Measurements from ENCODE around the gene TMEM134. TPM values are rescaled to one million over a fixed set of nuclear protein-coding genes. Genes with fewer than 3 reads are reported as not detected.
A peak's percentile ranks its signal among the peaks of the same experiment; 100 is the strongest.

TMEM134 gene
- total and polyA plus RNA-seq, 10 of the 15 experiments (the other 5 are each of a cell fraction or from before 2014, with no cell fraction given), result 1.6 to 93.8 (median 27.8) TPM

- H2AFZ ChIP-seq (ENCODE audit: control insufficient read depth, low read depth, low read length), result peak within 1 kb of the TSS; percentile 99
- FAIRE-seq (peak; percentile 89), DNase-seq (ENCODE audit: low read depth, low spot score) (peak; percentile 99), ATAC-seq (peak; percentile 86)
- ChIA-PET RAD21 (ENCODE audit: unreplicated experiment) (interaction anchor here (1.1 to 1.2 kb wide), 5 partner anchors 40 to 151 kb away, joined by 3 to 5 read pairs (median 4); partner anchors contain the start of genes PPP1CA, RAD9A and TBC1D10C), SMC1A (ENCODE audit: uncharacterized antibody, unreplicated experiment) (interaction anchor here (0.8 kb wide), 1 partner anchor 106 kb away, joined by 4 read pairs; the partner anchor contains the start of gene PPP1CA), CTCF (interaction anchor here (0.5 to 1.5 kb wide), 5 partner anchors 70 to 122 kb away, joined by 3 to 7 read pairs (median 3); partner anchors contain the start of genes PPP1CA, PTPRCAP and RAD9A), POLR2A (interaction anchor here (1.2 kb wide), 1 partner anchor 70 kb away, joined by 4 read pairs; the partner anchor contains the start of gene PTPRCAP)
- peak within 1 kb of the TSS; percentile 99 for H3K4me2 ChIP-seq (ENCODE audit: control insufficient read depth, insufficient read depth)
- BruUV-seq (replicated peaks), result no TSS peak
- H3K27me3 ChIP-seq (replicated peaks in 1 of 2; ENCODE audit: control insufficient read depth in 2 of 2, insufficient read depth in 2 of 2, low read length in 1 of 2), result no peaks in the 10 kb centered on the region; a peak in 1 of 4 replicates
- H4K20me1 ChIP-seq (ENCODE audit: control insufficient read depth, insufficient read depth), result no peaks in the 10 kb centered on the region
- no peaks in the 10 kb centered on the region for H3K9me3 ChIP-seq (replicated peaks; ENCODE audit: control insufficient read depth, insufficient read depth, low read length)
- peak within 1 kb of the TSS; percentile 94 for H3K27ac ChIP-seq (ENCODE audit: control insufficient read depth, insufficient read depth)
- under 1% methylated on average over 56 of the region's 57 CpGs for WGBS (ENCODE audit: insufficient coverage, insufficient replicate concordance, low lambda C conversion rate, missing lambda C conversion rate)
- peaks cover 27% of the 10 kb centered on the region for H3K4me1 ChIP-seq (ENCODE audit: control insufficient read depth, insufficient read depth, low read length)
- peak within 1 kb of the TSS; percentile 82 for H3K4me3 ChIP-seq
- peak within 1 kb of the TSS; percentile 79 for H3K9ac ChIP-seq (ENCODE audit: control insufficient read depth, insufficient read depth, low read length)
- H3K79me2 ChIP-seq (ENCODE audit: control insufficient read depth, insufficient read depth, low read length), result peaks cover 32% of the 10 kb centered on the region
- intact Hi-C loops (cut with micrococcal nuclease; ENCODE audit: unreplicated experiment) (loop anchor here (2.0 to 5.0 kb wide), 5 partner anchors 21 to 151 kb away; partner anchors contain the start of gene PTPRCAP), in situ Hi-C loops (cut with MboI) (no loop called here)
- no peaks in the 10 kb centered on the region for H3K36me3 ChIP-seq (ENCODE audit: control insufficient read depth in 2 of 2, insufficient read depth in 2 of 2, low read length in 1 of 2)
- no peak for TF ChIP-seq BMI1 (IDR thresholded peaks at IDR 0.05; ENCODE audit: borderline replicate concordance)
- TF ChIP-seq KDM1A (IDR thresholded peaks at IDR 0.05; ENCODE audit: borderline replicate concordance), result 0 out of 2 replicates have a peak, but pooled peaks have one; percentile 9
- TF ChIP-seq TBL1XR1 (IDR thresholded peaks at IDR 0.05; ENCODE audit: low read depth, low read length), result no peak
- no peak for TF ChIP-seq PRDM15 (CRISPR knock-in tag; IDR thresholded peaks at IDR 0.05)
- no peak for TF ChIP-seq TCF7 (IDR thresholded peaks at IDR 0.05; ENCODE audit: borderline replicate concordance)
- TF ChIP-seq SMARCA5 (IDR thresholded peaks at IDR 0.05), result peak; percentile 78; the same call in 1 of the 2 replicates
- TF ChIP-seq POLR2A (IDR thresholded peaks at IDR 0.05; ENCODE audit: low read depth, low read length), result peak; percentile 86
- TF ChIP-seq MLLT1 (IDR thresholded peaks at IDR 0.05), result no peak
- TF ChIP-seq E4F1 (IDR thresholded peaks at IDR 0.05; ENCODE audit: borderline replicate concordance, partially characterized antibody), result peak; percentile 82
- TF ChIP-seq RAD21 (IDR thresholded peaks at IDR 0.05; ENCODE audit: insufficient read depth, low read depth, low read length), result no peak
- TF ChIP-seq, protein P1, sequence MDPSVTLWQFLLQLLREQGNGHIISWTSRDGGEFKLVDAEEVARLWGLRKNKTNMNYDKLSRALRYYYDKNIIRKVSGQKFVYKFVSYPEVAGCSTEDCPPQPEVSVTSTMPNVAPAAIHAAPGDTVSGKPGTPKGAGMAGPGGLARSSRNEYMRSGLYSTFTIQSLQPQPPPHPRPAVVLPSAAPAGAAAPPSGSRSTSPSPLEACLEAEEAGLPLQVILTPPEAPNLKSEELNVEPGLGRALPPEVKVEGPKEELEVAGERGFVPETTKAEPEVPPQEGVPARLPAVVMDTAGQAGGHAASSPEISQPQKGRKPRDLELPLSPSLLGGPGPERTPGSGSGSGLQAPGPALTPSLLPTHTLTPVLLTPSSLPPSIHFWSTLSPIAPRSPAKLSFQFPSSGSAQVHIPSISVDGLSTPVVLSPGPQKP (IDR thresholded peaks at IDR 0.05; ENCODE audit: low read depth, low read length), result peak; percentile 54
Measured at GRCh38 chr11:67507864-67508485, 38.9 kb upstream of the TMEM134 start, which contains the start of gene CDK2AP2. Gene CDK2AP2, minus strand, starts transcription at chr11:67508162. Its CDS starts 80 bp downstream, at chr11:67508082.

All from GM12878 (cell line).